Peyer's patch (tissue), 4 donors: Measurements from ENCODE around the gene CPAMD8.

Experiments used
- POLR2A ChIP-seq, 2 donors: fragments of 450-650 bp; IDR thresholded peaks; one replicate each; pipeline ENCODE4 v1.5.1; 2017; ENCODE audit warnings: antibody characterized with exemption in 2 of 2, mild to moderate bottlenecking in 2 of 2, moderate library complexity in 2 of 2
- TF ChIP-seq, protein P1 (sequence below), 6 experiments: fragments of 450-650 bp in 4 of 6; fragments of 200-600 bp in 2 of 6; sonication (generic) in 1 of 6; IDR thresholded peaks; one replicate each; pipeline ENCODE4 v1.5.1; 2017 to 2019; ENCODE audit warnings: antibody characterized with exemption in 6 of 6, mild to moderate bottlenecking in 3 of 6, moderate library complexity in 1 of 6

DNA sequence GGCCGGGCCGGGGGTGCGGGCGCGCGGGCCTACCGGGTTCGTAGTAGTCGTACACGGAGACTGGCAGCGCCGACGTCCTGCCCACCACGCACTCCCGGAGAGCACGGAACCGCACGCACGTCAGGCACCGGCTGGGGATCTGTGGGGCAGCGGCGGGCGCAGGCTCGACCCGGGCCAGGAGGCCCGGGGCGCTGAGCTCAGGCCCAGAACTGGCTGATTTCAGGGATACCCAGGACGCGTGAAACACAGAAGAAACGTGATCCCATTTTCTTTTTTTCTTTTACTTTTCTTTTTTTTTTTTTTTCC, 128.8 kb downstream of the CPAMD8 start:
- TF ChIP-seq POLR2A (IDR thresholded peaks at IDR 0.05): no peak
- TF ChIP-seq, protein P1, sequence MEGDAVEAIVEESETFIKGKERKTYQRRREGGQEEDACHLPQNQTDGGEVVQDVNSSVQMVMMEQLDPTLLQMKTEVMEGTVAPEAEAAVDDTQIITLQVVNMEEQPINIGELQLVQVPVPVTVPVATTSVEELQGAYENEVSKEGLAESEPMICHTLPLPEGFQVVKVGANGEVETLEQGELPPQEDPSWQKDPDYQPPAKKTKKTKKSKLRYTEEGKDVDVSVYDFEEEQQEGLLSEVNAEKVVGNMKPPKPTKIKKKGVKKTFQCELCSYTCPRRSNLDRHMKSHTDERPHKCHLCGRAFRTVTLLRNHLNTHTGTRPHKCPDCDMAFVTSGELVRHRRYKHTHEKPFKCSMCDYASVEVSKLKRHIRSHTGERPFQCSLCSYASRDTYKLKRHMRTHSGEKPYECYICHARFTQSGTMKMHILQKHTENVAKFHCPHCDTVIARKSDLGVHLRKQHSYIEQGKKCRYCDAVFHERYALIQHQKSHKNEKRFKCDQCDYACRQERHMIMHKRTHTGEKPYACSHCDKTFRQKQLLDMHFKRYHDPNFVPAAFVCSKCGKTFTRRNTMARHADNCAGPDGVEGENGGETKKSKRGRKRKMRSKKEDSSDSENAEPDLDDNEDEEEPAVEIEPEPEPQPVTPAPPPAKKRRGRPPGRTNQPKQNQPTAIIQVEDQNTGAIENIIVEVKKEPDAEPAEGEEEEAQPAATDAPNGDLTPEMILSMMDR (IDR thresholded peaks at IDR 0.05): no peak
